PFSK-1 (cell line): ENCODE measurements around the gene FBXL16.

ENCODE experiments used
- FOXP2 ChIP-seq: optimal IDR thresholded peaks from 2 replicates; pipeline ENCODE3; 2011; ENCODE audit warnings: borderline replicate concordance, control low read depth, inconsistent platforms; ENCODE audit not compliant: insufficient read depth; ENCODE audit errors: extremely low read length, extremely low read depth
- POLR2AphosphoS5 ChIP-seq: IDR thresholded peaks from 2 replicates; pipeline ENCODE4 v1.6.1; 2012; ENCODE audit warnings: low read depth, mild to moderate bottlenecking, control low read depth, low read length, moderate library complexity
- REST ChIP-seq, 2 experiments: IDR thresholded peaks; 2 replicates each; pipeline versions ENCODE4 v1.6.1 to v1.8.0; 2011 to 2012; ENCODE audit warnings: low read depth in 2 of 2, low read length in 2 of 2, control low read depth in 1 of 2, inconsistent platforms in 1 of 2, mild to moderate bottlenecking in 1 of 2, moderate library complexity in 1 of 2; ENCODE audit not compliant: insufficient read depth in 1 of 2
- SIN3A ChIP-seq: IDR thresholded peaks from 2 replicates; pipeline ENCODE4 v1.6.1; 2012; ENCODE audit warnings: mild to moderate bottlenecking, low read length, moderate library complexity, borderline replicate concordance; ENCODE audit not compliant: insufficient read depth
- TAF1 ChIP-seq: IDR thresholded peaks from 2 replicates; pipeline ENCODE4 v1.6.1; 2012; ENCODE audit warnings: low read length, control low read depth, borderline replicate concordance; ENCODE audit not compliant: insufficient read depth

The FBXL16 gene

GRCh38 chr16:702341-702740 is 3.3 kb downstream of the FBXL16 start:
- TF ChIP-seq FOXP2 (no peak), POLR2AphosphoS5 (no peak), TAF1 (no peak), SIN3A (no peak), REST (IDR thresholded peaks at IDR 0.05; ENCODE audit: insufficient read depth in 1 of 2, low read depth in 2 of 2, low read length in 2 of 2) (no peak)

GRCh38 chr16:700684-701584 is 4.7 kb downstream of the FBXL16 start:
- TF ChIP-seq POLR2AphosphoS5 (no peak), REST (IDR thresholded peaks at IDR 0.05; ENCODE audit: insufficient read depth in 1 of 2, low read depth in 2 of 2, low read length in 2 of 2) (peak; percentile 90 to 98)

GRCh38 chr16:698911-699671 is 6.5 kb downstream of the FBXL16 start:
- no peak for TF ChIP-seq SIN3A
- TF ChIP-seq FOXP2: no peak
- no peak for TF ChIP-seq TAF1
- no peak for TF ChIP-seq POLR2AphosphoS5

- no peak for TF ChIP-seq REST (IDR thresholded peaks at IDR 0.05; ENCODE audit: insufficient read depth in 1 of 2, low read depth in 2 of 2, low read length in 2 of 2)
- TF ChIP-seq POLR2AphosphoS5: no peak
- TF ChIP-seq SIN3A: no peak
- no peak for TF ChIP-seq FOXP2
- no peak for TF ChIP-seq TAF1
Measured at GRCh38 chr16:695355-696089, 10.1 kb downstream of the FBXL16 start.

GRCh38 chr16:694863-695354 is 10.7 kb downstream of the FBXL16 start:
- TF ChIP-seq TAF1: no peak
- no peak for TF ChIP-seq SIN3A
- TF ChIP-seq REST (IDR thresholded peaks at IDR 0.05; ENCODE audit: insufficient read depth in 1 of 2, low read depth in 2 of 2, low read length in 2 of 2): no peak
- no peak for TF ChIP-seq POLR2AphosphoS5
- no peak for TF ChIP-seq FOXP2
